Measurements from ENCODE around the gene LRRFIP1.

DNA sequence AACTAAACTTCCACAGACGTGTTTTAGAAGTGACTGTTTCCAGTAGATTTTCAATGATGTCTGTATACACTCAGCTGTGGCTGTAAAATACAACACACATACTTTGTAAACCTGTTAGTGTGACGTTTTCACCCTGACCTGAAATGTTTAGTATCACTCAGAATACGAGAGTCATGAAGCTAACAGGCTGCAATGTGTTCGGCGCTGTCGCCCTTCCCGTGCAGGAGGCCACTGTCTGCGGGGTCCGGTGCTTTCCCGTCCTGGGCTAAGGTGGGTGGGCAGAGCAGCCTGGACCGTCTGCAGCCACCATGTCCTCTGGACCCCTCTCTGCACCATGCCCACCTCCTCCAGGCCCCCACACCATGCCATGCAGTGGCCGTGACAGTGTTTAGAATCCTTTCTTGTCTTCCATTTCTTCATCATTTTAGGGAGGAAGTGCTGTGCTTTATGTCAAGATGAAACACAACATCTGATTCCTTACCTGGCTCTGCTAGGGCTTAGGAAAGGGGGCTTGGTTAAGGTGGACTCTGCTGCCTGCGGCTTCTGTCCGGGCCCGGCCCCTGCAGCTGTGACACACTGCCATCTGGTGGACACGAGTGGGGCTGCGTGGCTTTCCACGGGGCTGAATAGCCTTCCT lies 117.3 kb downstream of the LRRFIP1 start:
- peak; percentile 93 to 96 (median 93) for TF ChIP-seq CTCF (IDR thresholded peaks at IDR 0.05)
- TF ChIP-seq EP300 (IDR thresholded peaks at IDR 0.05): no peak
- no peak for TF ChIP-seq POLR2A (IDR thresholded peaks at IDR 0.05)

Measured in ovary (tissue), 3 donors.